Measurements from ENCODE around the gene PITPNM2. TPM values are rescaled to one million over a fixed set of nuclear protein-coding genes. Genes with fewer than 3 reads are reported as not detected.

Gene PITPNM2
- total and polyA plus RNA-seq, 2 of the 8 experiments (the other 6 are each of a cell fraction or from before 2014, with no cell fraction given) = 0.59 to 3.4 TPM

DNA sequence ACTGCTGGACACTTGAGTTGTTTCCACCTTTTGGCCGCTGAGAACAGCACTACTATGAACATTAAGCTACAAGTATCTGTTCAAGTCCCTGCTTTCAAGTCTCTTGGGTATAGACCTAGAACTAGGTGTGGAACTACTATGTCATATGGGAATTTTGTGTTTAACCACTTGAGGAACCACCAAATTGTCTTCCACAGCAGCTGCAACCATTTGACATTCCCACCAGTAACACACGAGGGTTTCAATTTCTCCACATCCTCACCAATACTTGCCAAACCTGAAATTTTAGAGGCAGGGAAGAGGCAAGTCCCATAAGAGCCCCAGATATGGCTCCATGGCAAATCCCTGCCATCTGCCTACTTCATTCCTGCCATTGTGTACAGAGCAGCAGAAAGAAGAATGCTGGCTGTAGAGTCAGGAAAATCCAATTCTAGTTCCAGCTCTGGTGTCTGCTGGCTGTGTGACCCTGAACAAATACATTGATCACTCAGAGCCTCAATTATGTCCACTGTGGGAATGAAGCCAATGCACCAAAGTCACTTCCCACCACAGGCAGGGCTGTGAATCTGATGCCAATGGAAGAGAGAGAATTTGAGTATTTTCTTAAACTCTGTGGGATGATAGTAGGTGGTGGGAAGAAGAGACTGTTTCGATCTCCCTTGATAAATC is 17.8 kb downstream of the PITPNM2 start (continued):
- TF ChIP-seq, protein P1, sequence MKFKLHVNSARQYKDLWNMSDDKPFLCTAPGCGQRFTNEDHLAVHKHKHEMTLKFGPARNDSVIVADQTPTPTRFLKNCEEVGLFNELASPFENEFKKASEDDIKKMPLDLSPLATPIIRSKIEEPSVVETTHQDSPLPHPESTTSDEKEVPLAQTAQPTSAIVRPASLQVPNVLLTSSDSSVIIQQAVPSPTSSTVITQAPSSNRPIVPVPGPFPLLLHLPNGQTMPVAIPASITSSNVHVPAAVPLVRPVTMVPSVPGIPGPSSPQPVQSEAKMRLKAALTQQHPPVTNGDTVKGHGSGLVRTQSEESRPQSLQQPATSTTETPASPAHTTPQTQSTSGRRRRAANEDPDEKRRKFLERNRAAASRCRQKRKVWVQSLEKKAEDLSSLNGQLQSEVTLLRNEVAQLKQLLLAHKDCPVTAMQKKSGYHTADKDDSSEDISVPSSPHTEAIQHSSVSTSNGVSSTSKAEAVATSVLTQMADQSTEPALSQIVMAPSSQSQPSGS (IDR thresholded peaks at IDR 0.05; ENCODE audit: low read length) = no peak
- no peak for TF ChIP-seq JUN (IDR thresholded peaks at IDR 0.05; ENCODE audit: low read depth, low read length)
- TF ChIP-seq SUZ12 (IDR thresholded peaks at IDR 0.05; ENCODE audit: low read length) = no peak
- TF ChIP-seq NRF1 (IDR thresholded peaks at IDR 0.05; ENCODE audit: low read depth, low read length) = no peak

Data from H1 (cell line).